Measurements from ENCODE around the gene NLRP11.

The NLRP11 gene

GRCh38 chr19:55831846-55832245, at the start of gene NLRP11:
Gene NLRP11, minus strand, starts transcription at chr19:55831999. Its CDS starts 13,825 bp downstream, at chr19:55818174.
- DNase-seq (ENCODE audit: low read depth in 2 of 2) = no peak

GRCh38 chr19:55877211-55877610, 45.4 kb upstream of the NLRP11 start:
- DNase-seq (ENCODE audit: low read depth in 2 of 2) = no peak

DNA sequence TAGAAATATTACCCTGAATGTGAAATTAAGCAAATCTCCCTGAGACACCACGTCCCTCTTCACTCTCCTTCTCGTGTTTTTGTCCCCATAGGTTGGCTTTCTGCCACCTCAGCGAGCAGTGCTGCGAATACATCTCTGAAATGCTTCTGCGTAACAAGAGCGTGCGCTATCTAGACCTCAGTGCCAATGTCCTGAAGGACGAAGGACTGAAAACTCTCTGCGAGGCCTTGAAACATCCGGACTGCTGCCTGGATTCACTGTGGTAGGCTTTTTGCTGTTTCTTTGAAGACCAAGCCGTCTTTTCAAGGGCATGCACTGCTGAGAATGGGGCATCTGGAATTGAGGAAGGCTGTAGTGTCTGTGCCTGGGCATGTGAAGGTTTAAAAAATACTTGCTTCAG, 38.9 kb upstream of the NLRP11 start:
- no peak for DNase-seq (ENCODE audit: low read depth in 2 of 2)

- no peak for DNase-seq (ENCODE audit: low read depth in 2 of 2)
Observed at GRCh38 chr19:55867101-55867500, 35.3 kb upstream of the NLRP11 start.

GRCh38 chr19:55866521-55866920, 34.7 kb upstream of the NLRP11 start:
- DNase-seq (ENCODE audit: low read depth in 2 of 2) = no peak

DNA sequence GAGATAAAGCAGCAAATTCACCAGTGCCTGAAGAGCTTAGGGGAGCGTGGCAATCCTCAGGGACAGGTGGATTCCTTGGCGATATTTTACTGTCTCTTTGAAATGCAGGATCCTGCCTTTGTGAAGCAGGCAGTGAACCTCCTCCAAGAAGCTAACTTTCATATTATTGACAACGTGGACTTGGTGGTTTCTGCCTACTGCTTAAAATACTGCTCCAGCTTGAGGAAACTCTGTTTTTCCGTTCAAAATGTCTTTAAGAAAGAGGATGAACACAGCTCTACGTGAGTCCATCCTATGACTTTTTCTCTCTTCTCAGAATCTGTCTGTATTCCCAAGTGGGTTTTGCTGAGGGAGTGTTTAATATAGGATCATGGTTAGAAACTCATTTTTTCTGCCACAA, 27.2 kb upstream of the NLRP11 start:
- DNase-seq (ENCODE audit: low read depth in 2 of 2) = no peak

DNA sequence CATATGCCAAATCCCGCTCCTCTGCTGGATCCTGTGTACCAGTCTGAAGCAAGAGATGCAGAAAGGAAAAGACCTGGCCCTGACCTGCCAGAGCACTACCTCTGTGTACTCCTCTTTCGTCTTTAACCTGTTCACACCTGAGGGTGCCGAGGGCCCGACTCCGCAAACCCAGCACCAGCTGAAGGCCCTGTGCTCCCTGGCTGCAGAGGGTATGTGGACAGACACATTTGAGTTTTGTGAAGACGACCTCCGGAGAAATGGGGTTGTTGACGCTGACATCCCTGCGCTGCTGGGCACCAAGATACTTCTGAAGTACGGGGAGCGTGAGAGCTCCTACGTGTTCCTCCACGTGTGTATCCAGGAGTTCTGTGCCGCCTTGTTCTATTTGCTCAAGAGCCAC, 26.6 kb upstream of the NLRP11 start:
- DNase-seq (ENCODE audit: low read depth in 2 of 2) = no peak

DNA sequence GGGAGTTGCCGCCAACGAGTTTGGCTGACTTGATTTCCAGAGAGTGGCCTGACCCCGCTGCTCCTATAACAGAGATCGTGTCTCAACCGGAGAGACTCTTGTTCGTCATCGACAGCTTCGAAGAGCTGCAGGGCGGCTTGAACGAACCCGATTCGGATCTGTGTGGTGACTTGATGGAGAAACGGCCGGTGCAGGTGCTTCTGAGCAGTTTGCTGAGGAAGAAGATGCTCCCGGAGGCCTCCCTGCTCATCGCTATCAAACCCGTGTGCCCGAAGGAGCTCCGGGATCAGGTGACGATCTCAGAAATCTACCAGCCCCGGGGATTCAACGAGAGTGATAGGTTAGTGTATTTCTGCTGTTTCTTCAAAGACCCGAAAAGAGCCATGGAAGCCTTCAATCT, 26.2 kb upstream of the NLRP11 start:
- no peak for DNase-seq (ENCODE audit: low read depth in 2 of 2)

DNA sequence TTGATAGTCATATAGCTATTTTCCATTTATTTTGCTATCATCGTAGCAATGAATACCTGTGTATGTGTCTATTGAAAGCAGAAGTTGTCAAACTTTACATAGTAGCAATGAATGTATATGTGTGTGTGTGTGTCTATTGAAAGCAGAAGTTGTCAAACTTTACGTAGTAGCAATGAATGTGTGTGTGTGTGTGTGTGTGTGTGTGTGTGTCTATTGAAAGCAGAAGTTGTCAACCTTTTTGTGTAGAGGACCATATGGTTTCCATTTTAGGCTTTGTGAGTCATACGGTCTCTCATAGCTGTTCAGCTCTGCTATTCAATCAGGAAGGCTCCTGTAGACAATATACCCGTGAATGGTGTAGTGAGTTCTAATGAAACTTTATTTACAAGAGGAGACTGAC, 25.4 kb upstream of the NLRP11 start:
- DNase-seq (ENCODE audit: low read depth in 2 of 2) = no peak

DNA sequence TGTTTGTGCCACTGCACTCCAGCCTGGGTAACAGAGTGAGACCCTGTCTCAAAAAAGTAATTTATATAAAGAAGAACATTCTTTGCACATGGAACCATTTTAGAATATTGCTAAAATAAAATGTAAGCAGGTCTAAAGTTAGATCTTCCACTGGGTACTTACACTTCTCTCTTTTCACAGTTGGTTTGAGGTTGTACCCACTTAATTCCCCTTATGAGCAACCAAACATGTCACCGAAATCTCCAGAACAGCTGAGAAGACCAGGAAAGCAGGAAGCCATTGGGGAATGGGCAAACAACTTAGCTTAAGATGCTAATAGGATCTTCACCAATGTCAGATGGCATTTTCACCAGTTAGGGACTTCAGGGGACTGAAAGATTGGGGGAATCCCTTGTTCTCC, 23.4 kb upstream of the NLRP11 start:
- DNase-seq (ENCODE audit: low read depth in 2 of 2) = no peak

- no peak for DNase-seq (ENCODE audit: low read depth in 2 of 2)
Observed at GRCh38 chr19:55838906-55839305, 7.1 kb upstream of the NLRP11 start.

DNA sequence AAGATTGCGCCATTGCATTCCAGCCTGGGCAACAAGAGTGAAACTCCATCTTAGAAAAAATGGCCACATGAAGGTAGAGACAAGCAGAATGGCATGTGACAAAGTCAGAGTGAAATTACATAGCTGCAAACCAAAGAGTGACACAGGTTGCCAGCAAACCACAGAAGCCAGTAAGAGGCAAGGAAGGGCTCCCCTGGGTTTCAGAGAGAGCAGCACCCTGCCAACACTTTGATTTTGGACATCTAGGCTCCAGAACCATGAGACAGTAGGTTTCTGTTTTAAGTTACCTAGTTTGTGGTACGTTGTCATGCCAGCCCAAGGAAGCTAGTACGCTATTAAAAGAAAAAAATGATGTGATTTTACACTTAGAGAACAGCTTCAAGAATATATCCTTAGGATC, 6.5 kb upstream of the NLRP11 start:
- no peak for DNase-seq (ENCODE audit: low read depth in 2 of 2)

- no peak for DNase-seq (ENCODE audit: low read depth in 2 of 2)
Observed at GRCh38 chr19:55836340-55836739, 4.5 kb upstream of the NLRP11 start, which contains the start of gene NLRP4. Gene NLRP4, plus strand, starts transcription at chr19:55836540. Its CDS starts 15,541 bp downstream, at chr19:55852081.

- DNase-seq (ENCODE audit: low read depth in 2 of 2) = no peak
Observed at GRCh38 chr19:55832676-55833075, 877 bp upstream of the NLRP11 start.

- DNase-seq (ENCODE audit: low read depth in 2 of 2) = no peak
Observed at GRCh38 chr19:55830656-55831055, 1.1 kb downstream of the NLRP11 start.

DNA sequence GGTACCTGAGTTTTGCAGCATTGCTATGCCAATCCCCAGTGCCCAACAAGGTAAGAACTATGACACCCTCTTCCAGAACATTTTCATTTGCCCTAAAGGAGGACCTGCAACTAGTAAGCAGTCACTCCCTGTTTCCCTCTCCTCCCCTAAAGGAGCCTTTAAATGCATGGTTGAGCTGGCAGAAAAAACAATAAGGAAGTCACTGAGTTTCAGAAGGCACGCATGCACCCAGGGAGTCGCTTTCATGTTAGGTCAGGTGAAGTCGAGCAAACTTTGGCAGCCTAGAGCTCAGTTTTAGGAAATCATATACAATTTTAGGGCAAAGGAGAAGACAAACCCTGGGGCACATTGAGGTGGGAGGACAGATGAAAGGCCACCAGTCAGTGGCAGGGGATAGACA, 11.8 kb downstream of the NLRP11 start:
- no peak for DNase-seq (ENCODE audit: low read depth in 2 of 2)

DNA sequence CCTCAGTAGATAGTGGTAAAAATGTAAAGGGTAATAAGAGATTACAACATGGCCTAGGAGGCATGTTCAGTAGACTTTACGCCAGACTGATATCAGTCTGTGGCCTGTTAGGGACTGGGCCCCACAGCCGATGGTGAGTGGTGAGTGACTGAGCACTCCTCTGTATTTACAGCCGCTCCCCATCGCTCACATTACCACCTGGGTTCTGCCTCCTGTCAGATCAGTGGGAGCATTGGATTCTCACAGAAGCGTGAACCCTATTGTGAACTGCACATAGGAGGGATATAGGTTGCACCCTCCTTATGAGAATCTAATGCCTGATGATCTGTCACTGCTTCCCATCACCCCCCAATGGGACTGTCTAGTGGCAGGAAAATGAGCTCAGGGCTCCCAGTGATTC, 17.9 kb downstream of the NLRP11 start:
- DNase-seq (ENCODE audit: low read depth in 2 of 2) = no peak

GRCh38 chr19:55812449-55812848, 19.4 kb downstream of the NLRP11 start:
- DNase-seq (ENCODE audit: low read depth in 2 of 2) = no peak

- no peak for DNase-seq (ENCODE audit: low read depth in 2 of 2)
Observed at GRCh38 chr19:55811340-55811739, 20.5 kb downstream of the NLRP11 start.

GRCh38 chr19:55809381-55810058, 22.3 kb downstream of the NLRP11 start:
- DNase-seq (ENCODE audit: low read depth in 2 of 2) = peak in 1 of 2 experiments; percentile 8

GRCh38 chr19:55802281-55802680, 29.5 kb downstream of the NLRP11 start:
- no peak for DNase-seq (ENCODE audit: low read depth in 2 of 2)

- DNase-seq (ENCODE audit: low read depth in 2 of 2) = no peak
Observed at GRCh38 chr19:55801416-55801815, 30.4 kb downstream of the NLRP11 start.

DNA sequence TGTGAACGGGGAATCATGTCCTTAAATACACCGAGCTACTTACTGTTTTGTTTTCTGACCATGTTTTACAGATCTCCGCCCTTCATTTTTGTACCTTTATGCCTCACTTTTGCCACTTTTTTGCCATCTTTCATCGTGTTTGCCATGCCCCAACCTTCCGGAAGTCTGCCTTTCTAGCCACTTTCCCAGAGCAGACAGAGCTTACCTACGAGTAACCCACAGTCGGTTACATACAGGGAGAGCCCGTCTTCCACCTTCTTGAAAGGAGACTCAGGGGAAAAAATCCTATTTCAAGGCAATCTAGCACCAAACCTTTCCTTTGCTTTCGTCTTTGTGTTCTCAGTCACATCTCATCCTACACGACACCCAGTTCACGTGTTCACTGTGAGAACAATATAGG, 36.8 kb downstream of the NLRP11 start:
- DNase-seq (ENCODE audit: low read depth in 2 of 2) = no peak

DNA sequence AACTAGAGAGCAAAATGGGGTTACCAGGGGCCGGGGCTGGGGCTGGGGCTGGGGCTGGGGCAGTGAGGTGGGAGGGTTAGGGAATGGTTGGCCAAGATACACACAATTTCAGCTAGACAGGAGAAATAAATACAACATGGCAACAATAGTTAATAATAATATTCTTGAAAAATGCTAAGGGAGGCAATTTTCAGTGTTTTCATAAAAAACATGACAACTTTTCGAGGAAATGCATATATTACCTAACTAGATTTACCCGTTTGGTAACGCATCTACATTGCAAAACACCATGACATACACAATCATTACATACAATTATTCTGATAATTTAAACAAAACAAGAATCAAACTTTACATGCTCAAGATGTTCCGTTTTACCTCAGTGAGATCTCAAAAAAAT, 50.7 kb downstream of the NLRP11 start:
- DNase-seq (ENCODE audit: low read depth in 2 of 2) = no peak
